ENCODE measurements around the gene PRSS21. TPM values are rescaled to one million over a fixed set of nuclear protein-coding genes. Genes with fewer than 3 reads are reported as not detected.

PRSS21 gene
- total RNA-seq, 3 donors from 2014 or later = 0.51 to 4.1 (median 0.58) TPM

DNA sequence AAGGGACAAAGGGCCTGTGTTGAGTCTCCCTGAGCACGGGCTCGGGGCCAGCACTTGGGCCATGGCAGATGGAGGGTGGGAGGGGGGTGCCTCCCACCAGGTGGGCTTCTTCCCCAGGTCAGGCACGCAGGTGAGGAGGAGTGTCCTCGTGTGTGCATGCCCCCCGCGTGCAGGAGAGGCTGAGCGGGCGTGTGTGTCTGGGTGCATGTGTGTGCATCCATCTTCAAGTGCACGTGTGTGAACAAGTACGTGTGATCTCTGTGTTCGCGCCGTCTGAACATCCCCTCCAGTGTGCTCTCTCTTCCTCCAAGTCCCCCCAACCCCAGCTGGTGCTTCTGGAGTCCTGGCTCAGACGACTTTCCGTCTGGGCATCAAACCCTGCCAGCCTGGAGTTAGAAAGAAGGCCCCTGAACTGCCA is 10.3 kb downstream of the PRSS21 start:
- no peaks in the 10 kb centered on the region for H3K9me3 ChIP-seq
- no peaks in the 10 kb centered on the region for H3K36me3 ChIP-seq (ENCODE audit: low read depth)
- TF ChIP-seq, protein P1, sequence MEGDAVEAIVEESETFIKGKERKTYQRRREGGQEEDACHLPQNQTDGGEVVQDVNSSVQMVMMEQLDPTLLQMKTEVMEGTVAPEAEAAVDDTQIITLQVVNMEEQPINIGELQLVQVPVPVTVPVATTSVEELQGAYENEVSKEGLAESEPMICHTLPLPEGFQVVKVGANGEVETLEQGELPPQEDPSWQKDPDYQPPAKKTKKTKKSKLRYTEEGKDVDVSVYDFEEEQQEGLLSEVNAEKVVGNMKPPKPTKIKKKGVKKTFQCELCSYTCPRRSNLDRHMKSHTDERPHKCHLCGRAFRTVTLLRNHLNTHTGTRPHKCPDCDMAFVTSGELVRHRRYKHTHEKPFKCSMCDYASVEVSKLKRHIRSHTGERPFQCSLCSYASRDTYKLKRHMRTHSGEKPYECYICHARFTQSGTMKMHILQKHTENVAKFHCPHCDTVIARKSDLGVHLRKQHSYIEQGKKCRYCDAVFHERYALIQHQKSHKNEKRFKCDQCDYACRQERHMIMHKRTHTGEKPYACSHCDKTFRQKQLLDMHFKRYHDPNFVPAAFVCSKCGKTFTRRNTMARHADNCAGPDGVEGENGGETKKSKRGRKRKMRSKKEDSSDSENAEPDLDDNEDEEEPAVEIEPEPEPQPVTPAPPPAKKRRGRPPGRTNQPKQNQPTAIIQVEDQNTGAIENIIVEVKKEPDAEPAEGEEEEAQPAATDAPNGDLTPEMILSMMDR (IDR thresholded peaks at IDR 0.05) = no peak
- no peak overlapping the region for H3K4me3 ChIP-seq
- ATAC-seq = no peak
- peaks cover 13% of the 10 kb centered on the region for H3K4me1 ChIP-seq (ENCODE audit: low read depth)
- intact Hi-C loops (cut with DNase I, micrococcal nuclease) = no loop called here
- DNase-seq = peak in 1 of 3 donors; percentile 26

GRCh38 chr16:2827831-2828520 is 10.9 kb downstream of the PRSS21 start:
- intact Hi-C loops (cut with DNase I, micrococcal nuclease) = no loop called here
- H3K4me3 ChIP-seq = no peak overlapping the region
- TF ChIP-seq, protein P1 (IDR thresholded peaks at IDR 0.05) = no peak
- DNase-seq (peak in 1 of 3 donors; percentile 22), ATAC-seq (no peak)
- peaks cover 13% of the 10 kb centered on the region for H3K4me1 ChIP-seq (ENCODE audit: low read depth)
- H3K36me3 ChIP-seq (ENCODE audit: low read depth) = no peaks in the 10 kb centered on the region
- H3K9me3 ChIP-seq = no peaks in the 10 kb centered on the region

DNA sequence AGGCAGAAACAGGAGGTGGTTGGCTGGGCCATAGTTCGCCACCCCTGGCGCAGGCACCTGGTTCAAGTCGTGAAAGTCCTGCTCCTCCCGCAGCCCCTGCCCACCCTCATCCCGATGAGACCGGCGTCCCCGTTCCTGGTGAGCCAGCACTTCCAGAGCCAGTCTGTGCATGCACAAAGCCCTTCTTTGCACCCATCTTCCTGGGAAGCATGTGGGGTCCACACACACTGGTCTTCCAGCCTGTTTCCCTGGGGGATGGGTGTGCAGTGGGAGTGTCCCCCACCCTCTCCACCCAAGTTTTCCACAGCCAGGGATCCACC is 11.4 kb downstream of the PRSS21 start:
- TF ChIP-seq, protein P1 (IDR thresholded peaks at IDR 0.05) = no peak
- peak in 1 of 3 donors; percentile 21 for DNase-seq

DNA sequence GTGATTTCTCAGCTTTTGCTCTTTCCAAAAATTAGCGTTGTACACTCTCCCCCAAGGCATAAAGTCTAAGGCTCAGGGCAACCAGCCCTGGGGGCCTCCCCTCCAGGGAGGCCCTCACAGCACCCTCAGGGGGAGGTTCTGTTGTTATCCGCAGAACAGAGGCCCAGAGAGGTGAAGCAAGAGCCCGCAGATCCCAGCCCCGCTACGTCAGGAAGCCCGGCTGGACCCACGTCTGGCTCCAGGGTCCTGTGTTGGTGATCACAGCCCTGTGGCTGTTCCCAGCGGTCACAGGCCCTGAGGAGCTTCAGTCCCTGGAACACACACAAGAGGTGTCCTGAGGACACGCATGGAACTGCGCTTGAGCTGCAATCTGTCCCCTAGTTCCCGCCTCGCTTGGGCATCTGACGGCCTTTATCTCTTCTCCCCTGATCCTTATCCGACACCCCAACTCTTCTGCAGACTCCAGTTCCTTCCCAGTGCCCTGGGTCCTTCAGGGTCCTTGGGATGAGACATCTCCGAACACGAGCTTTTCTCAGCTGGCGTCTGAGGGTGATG is 11.9 kb downstream of the PRSS21 start:
- intact Hi-C loops (cut with DNase I, micrococcal nuclease) = no loop called here

More for the DNA sequence above, 11.4 kb downstream of the PRSS21 start:
- no peak for ATAC-seq
- Histone ChIP-seq H3K4me3 (no peak overlapping the region), H3K36me3 (ENCODE audit: low read depth) (no peaks in the 10 kb centered on the region), H3K4me1 (ENCODE audit: low read depth) (peaks cover 13% of the 10 kb centered on the region), H3K9me3 (no peaks in the 10 kb centered on the region)
- intact Hi-C loops (cut with DNase I, micrococcal nuclease) = no loop called here

DNA sequence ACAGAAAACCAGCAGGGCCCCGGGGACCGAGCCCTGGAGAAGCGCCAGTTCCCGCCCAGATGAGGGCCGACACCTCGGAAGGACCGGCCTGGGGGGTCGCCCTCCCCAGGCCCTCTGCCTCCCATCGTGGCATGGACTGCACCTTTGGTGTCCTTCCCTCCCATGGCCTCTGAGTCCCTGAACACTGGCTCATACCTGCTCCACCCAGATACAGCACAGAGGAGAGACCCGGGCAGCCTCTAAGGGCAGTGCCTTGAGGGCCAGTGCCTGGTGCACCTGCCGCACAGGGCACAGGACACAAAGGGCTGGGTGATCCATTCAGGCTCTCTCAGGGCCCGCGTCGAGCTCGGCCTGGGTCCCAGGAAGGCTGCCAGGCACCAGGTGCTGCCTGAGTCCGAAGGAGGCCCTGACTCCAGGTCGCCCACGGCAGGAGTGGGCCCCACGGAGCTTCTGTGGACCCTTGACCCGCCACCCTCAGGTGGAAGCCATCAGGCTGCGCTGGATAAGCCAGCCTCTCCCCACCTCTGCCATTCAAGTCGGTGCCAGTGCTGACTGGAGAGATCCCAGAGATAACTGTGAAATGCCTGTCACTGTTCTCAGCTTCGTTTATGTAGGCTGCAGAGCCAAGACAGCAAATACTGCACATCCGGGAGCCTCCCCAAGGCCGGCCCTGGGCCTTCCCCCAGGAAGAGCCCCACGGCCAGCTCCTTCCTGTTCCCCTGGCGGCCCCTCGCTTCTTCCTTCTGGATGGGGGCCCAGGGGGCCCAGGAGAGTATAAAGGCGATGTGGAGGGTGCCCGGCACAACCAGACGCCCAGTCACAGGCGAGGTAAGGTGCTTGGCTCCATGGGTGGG is 12.7 kb downstream of the PRSS21 start, which contains the start of gene ZG16B:
TSS of gene ZG16B (plus strand) at position 803 of the 854 bp plus-strand sequence. CDS start 139 bp downstream, outside the sequence.
- peaks cover 13% of the 10 kb centered on the region for H3K4me1 ChIP-seq (ENCODE audit: low read depth)
- no peaks in the 10 kb centered on the region for H3K9me3 ChIP-seq
- TF ChIP-seq, protein P1 (IDR thresholded peaks at IDR 0.05) = no peak
- peak; percentile 60 to 75 (median 75) for DNase-seq
- H3K4me3 ChIP-seq = no peak within 1 kb of the TSS
- intact Hi-C loops (cut with DNase I, micrococcal nuclease) = no loop called here
- H3K36me3 ChIP-seq (ENCODE audit: low read depth) = no peaks in the 10 kb centered on the region
- peak; percentile 94 for ATAC-seq

More for the DNA sequence above, 11.9 kb downstream of the PRSS21 start:
- peak in 1 of 3 donors; percentile 26 for DNase-seq
- ATAC-seq = no peak
- TF ChIP-seq, protein P1 (IDR thresholded peaks at IDR 0.05) = no peak
- no peak overlapping the region for H3K4me3 ChIP-seq
- H3K4me1 ChIP-seq (ENCODE audit: low read depth) = peaks cover 13% of the 10 kb centered on the region
- no peaks in the 10 kb centered on the region for H3K36me3 ChIP-seq (ENCODE audit: low read depth)
- H3K9me3 ChIP-seq = no peaks in the 10 kb centered on the region

All from mucosa of descending colon (tissue), 3 donors.